ENCODE data around the gene FHOD3.

- TF ChIP-seq REST (IDR thresholded peaks at IDR 0.05; ENCODE audit: insufficient replicate concordance, low read depth) (no peak), CTCF (IDR thresholded peaks at IDR 0.05; ENCODE audit: insufficient read depth, low read length) (no peak), POLR2AphosphoS5 (IDR thresholded peaks at IDR 0.05; ENCODE audit: low read depth) (no peak)
Measured at GRCh38 chr18:36249392-36249791, 48.1 kb upstream of the FHOD3 start.
